ENCODE measurements around the gene SEMA4D. TPM values are rescaled to one million over a fixed set of nuclear protein-coding genes. Genes with fewer than 3 reads are reported as not detected.

The SEMA4D gene
- total RNA-seq, 1 donor = 0.43 TPM

DNA sequence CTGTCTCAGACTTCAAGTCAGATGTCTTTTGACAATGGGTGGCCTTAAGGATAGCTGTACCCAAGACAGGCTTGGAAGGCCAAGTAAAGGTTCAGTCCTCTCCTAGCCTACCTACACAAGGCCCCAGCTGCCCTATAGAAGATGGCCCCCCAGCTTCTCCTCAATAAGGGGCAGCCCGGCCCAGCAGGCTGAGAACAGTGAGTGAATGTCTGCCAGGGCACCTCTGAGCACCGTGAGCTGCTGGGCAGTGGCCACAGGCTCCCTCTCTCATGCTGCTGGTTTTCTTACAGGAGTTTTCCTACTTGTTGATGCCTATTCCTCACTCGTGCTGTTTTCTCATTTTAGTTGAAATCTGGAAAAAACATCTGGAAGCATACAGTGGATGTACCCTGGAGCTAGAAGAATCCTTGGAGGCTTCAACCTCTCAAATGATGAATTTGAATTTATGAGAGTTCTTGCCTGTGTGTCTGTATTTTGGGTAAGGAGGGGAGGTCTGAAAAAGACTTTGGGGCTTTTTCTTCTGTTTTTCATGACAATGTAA lies 139.5 kb downstream of the SEMA4D start:
- DNase-seq (ENCODE audit: low read depth) = no peak
- TF ChIP-seq, protein P1, sequence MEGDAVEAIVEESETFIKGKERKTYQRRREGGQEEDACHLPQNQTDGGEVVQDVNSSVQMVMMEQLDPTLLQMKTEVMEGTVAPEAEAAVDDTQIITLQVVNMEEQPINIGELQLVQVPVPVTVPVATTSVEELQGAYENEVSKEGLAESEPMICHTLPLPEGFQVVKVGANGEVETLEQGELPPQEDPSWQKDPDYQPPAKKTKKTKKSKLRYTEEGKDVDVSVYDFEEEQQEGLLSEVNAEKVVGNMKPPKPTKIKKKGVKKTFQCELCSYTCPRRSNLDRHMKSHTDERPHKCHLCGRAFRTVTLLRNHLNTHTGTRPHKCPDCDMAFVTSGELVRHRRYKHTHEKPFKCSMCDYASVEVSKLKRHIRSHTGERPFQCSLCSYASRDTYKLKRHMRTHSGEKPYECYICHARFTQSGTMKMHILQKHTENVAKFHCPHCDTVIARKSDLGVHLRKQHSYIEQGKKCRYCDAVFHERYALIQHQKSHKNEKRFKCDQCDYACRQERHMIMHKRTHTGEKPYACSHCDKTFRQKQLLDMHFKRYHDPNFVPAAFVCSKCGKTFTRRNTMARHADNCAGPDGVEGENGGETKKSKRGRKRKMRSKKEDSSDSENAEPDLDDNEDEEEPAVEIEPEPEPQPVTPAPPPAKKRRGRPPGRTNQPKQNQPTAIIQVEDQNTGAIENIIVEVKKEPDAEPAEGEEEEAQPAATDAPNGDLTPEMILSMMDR (IDR thresholded peaks at IDR 0.05; ENCODE audit: insufficient read depth, low read depth, low read length) = no peak
- H3K4me3 ChIP-seq (ENCODE audit: low read depth, low read length) = no peak overlapping the region

DNA sequence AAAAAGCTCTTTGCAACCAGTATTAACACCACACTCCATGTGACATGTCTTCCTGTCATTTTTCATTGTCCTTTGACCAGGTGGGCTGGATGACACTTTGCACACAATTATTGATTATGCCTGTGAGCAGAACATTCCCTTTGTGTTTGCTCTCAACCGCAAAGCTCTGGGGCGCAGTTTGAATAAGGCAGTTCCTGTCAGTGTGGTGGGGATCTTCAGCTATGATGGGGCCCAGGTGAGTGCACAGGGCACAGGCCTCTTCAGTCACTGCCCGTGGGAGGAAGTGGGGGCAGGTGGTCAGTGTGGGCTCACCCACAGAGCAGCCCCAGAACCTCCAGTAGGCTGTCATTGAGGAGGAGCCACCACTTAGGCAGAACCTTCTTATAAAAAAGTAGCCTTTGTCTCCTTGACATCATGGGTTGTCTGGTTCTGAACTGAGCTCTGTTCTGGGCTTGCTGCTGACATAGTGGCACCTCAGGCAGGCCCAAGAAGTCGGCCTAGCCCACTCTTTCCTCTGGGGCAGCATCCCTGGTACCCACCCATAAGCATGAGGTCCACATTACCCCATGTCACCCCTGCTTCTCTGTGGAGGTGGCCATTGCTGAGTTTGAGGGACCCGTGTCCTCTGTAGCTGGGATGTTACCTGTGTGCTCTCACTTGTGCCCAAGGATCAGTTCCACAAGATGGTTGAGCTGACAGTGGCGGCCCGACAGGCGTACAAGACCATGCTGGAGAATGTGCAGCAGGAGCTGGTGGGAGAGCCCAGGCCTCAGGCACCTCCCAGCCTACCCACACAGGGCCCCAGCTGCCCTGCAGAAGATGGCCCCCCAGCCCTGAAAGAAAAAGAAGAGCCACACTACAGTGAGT lies 140.3 kb downstream of the SEMA4D start:
- no peak overlapping the region for H3K4me3 ChIP-seq (ENCODE audit: low read depth, low read length)
- DNase-seq (ENCODE audit: low read depth) = no peak
- TF ChIP-seq, protein P1 (IDR thresholded peaks at IDR 0.05; ENCODE audit: insufficient read depth, low read depth, low read length) = no peak

DNA sequence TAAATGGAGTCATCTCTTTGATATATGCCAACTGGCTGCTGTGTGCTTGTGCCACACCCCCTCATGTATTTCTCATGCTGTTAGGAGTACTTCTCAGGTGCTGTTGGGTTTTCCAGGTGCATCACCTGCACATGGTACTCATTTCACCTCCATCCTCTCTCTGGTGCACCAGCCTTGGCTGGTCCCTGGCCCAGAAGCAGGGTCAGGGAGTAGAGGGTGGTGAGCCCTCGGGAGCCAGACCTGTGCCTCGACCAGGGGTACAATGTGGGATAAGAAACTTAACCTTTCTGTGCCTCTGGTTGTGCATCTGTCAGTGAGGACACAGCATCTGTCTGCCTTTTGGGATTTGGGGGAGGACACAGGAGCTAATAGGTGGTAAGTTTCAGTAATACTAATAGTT lies 141.1 kb downstream of the SEMA4D start:
- H3K4me3 ChIP-seq (ENCODE audit: low read depth, low read length) = no peak overlapping the region
- TF ChIP-seq, protein P1 (IDR thresholded peaks at IDR 0.05; ENCODE audit: insufficient read depth, low read depth, low read length) = no peak
- no peak for DNase-seq (ENCODE audit: low read depth)

DNA sequence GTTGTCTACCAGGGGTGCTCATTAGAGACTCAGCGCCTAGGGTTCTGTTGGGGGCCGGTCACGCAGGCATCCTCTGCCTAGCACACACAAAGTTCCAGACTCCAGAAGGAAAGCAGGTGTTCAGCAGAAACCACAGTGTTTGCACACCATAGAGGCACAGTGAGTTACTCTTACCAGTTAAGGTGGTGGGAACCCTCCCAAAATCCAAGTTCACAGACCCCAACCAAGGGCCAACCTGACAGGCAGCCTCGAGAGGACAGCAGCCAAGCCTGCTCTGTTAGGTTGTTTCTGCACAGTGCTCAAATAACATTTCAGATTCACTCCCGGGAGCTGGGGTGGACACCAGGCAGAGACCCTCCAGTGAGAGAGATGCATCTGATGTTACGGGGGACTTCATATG lies 143.4 kb downstream of the SEMA4D start:
- no peak for DNase-seq (ENCODE audit: low read depth)
- no peak overlapping the region for H3K4me3 ChIP-seq (ENCODE audit: low read depth, low read length)
- TF ChIP-seq, protein P1 (IDR thresholded peaks at IDR 0.05; ENCODE audit: insufficient read depth, low read depth, low read length) = no peak

DNA sequence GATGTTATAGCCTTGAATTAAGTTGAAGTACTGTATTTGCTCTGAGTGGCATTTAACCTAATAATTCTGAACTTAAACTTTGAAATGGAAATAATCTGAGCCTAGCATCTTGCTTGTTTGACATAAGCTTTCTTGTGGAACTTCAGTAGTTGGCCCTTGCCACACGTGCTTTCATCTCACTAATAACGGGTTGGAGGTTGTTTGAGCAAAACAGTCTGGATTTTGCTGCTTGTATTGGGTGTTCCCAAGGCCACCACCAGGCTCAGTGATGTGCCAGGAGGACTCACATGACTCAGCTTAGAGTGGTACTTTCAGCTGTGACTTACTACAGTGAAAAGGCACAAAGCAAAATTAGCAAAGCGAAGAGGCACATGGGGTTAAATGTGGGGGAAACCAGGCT lies 143.9 kb downstream of the SEMA4D start:
- no peak overlapping the region for H3K4me3 ChIP-seq (ENCODE audit: low read depth, low read length)
- DNase-seq (ENCODE audit: low read depth) = no peak
- TF ChIP-seq, protein P1 (IDR thresholded peaks at IDR 0.05; ENCODE audit: insufficient read depth, low read depth, low read length) = no peak

DNA sequence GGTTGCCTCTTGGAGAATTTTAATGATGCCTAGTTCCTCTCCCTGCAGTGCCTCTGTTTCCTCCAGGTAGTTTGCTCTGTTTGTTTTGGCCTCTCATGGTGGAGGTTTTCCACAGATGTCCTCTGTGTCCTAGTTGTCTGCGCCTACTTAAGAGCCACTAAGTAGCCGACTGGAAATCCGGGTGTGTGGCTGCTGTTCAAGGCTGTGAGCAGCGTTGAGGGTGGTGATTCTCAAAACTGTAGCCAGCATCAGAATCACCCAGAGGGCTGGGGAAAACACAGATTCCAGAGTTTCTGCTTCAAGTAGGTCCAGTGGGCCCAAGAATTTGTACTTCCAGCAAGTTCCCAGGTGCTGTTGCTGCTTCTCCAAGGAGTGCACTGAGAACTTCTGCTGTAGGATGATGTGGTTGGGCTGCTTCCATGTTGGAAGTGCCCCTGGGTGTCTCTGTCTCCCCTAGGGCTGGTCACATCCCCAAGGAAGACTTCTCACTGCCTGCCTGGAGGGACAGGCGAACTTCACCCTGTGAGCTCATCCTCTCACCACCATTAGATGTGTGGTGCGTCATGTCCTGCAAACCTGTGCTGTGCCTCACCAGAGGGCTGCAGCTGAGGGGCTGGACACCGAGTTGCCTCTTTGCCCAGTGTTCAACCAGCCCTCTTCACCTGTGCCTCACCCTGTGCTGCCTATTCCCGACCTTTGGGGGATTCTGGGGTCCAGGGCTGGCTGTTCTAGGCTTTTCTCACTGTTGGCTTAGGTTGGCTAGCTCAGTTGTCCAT lies 144.9 kb downstream of the SEMA4D start:
- H3K4me3 ChIP-seq (ENCODE audit: low read depth, low read length) = no peak overlapping the region
- DNase-seq (ENCODE audit: low read depth) = no peak
- TF ChIP-seq, protein P1 (IDR thresholded peaks at IDR 0.05; ENCODE audit: insufficient read depth, low read depth, low read length) = no peak

All from fibroblast of villous mesenchyme (primary cell).